Cardiac fibroblast (primary cell): ENCODE data around the gene ZNF777.
"Not testable (repeated sequence)": the region's sequence is repeated elsewhere in the genome, so short reads cannot be mapped to it uniquely, and the experiment has no call there.

Experiments
- DNase-seq, 2 donors: peaks; one replicate each; pipeline versions ENCODE4 v3.0.0 to v3.0.0-alpha.2; 2010; ENCODE audit warnings: low read depth in 2 of 2
- H3K4me3 ChIP-seq, 2 donors: replicated peaks in 1 of 2; 1 replicate in 1 of 2; 2 replicates in 1 of 2; pipeline ENCODE4 v1.5.1; 2011; ENCODE audit warnings: low read depth in 2 of 2, low read length in 2 of 2, mild to moderate bottlenecking in 2 of 2, moderate library complexity in 1 of 2
- TF ChIP-seq, protein P1 (sequence below): IDR thresholded peaks from one replicate; pipeline ENCODE4 v1.5.1; 2011; ENCODE audit warnings: low read depth, mild to moderate bottlenecking, low read length, inconsistent platforms

ZNF777 gene

DNA sequence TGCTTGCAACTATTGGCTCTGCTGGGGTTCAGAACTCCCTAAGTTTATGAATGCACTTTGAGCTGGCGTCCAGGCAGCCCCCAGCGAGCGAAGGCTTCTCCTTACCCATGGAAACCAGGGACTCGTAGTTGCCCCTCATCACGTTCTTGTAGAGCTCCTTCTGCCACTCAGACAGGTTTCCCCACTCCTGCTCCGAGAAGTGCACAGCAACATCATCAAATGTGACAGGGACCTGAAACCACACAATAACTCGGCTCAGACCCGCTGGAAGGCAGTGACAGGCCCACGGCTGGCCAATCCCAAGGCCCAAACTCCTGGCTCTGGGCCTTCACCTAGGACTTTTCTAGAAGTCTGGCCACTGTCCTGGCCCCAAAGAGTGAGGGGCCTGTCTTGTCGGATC lies 6.9 kb downstream of the ZNF777 start:
- no peak for DNase-seq
- TF ChIP-seq, protein P1, sequence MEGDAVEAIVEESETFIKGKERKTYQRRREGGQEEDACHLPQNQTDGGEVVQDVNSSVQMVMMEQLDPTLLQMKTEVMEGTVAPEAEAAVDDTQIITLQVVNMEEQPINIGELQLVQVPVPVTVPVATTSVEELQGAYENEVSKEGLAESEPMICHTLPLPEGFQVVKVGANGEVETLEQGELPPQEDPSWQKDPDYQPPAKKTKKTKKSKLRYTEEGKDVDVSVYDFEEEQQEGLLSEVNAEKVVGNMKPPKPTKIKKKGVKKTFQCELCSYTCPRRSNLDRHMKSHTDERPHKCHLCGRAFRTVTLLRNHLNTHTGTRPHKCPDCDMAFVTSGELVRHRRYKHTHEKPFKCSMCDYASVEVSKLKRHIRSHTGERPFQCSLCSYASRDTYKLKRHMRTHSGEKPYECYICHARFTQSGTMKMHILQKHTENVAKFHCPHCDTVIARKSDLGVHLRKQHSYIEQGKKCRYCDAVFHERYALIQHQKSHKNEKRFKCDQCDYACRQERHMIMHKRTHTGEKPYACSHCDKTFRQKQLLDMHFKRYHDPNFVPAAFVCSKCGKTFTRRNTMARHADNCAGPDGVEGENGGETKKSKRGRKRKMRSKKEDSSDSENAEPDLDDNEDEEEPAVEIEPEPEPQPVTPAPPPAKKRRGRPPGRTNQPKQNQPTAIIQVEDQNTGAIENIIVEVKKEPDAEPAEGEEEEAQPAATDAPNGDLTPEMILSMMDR = no peak
- H3K4me3 ChIP-seq = no peak overlapping the region

DNA sequence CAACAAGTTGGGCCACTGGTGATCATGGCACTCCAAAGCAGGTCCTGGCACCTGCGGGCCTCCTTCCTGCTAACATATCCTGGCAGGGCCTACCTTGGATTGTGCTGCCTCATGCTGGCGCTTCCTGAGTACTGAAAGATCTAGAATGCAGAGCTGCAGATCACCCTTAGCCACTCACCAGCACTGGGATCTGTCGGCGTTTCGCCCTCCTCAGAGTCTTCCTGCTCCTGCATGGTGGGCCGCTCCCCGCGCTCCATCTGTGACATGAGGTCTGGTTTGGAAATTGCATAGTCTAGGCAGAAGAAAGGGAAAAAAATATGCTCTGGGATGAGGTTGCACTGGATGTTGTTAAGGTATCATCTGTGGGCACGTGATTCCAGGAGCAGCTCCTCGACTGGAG lies 10.0 kb downstream of the ZNF777 start:
- TF ChIP-seq, protein P1 = no peak
- H3K4me3 ChIP-seq = no peak overlapping the region
- no peak for DNase-seq

DNA sequence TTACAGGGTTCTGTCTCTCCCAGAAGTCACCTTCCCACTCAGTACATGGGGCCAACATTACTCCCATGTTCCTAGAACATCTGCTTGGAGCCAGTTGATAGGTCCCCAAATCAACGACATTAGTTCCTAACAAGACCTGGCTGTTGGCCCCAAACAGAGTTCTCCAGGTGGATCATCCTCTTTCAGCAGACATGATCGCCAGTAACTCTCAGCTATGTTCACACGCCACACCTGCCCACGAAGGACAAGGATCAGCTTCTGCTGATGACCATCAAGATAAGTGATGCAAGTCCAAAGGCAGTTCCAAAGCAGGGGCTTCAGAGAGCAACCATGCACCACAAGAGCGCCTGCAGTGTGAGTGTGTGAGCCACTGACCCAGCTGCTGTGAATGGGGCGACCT lies 11.0 kb downstream of the ZNF777 start:
- no peak overlapping the region for H3K4me3 ChIP-seq
- DNase-seq = no peak
- TF ChIP-seq, protein P1 = no peak

- H3K4me3 ChIP-seq = no peak overlapping the region
- no peak for DNase-seq
- TF ChIP-seq, protein P1 = no peak
These were observed 11.9 kb downstream of the ZNF777 start for GRCh38 chr7:149448961-149449360.

DNA sequence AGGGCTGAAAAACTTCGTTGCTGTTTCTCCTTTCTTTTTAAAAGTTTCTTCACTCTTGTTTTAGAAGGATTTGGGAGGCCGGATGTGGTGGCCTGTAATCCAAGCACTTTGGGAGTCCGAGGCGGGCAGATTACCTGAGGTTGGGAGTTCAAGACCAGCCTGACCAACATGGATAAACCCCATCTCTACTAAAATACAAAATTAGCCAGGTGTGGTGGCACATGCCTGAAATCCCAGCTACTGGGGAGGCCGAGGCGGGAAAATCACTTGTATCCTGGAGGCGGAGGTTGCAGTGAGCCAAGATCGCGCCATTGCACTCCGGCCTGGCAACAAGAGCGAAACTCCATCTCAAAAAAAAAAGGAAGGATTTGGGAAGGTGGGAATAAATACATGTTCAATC lies 14.8 kb downstream of the ZNF777 start:
- not testable (repeated sequence) for DNase-seq, H3K4me3 ChIP-seq

DNA sequence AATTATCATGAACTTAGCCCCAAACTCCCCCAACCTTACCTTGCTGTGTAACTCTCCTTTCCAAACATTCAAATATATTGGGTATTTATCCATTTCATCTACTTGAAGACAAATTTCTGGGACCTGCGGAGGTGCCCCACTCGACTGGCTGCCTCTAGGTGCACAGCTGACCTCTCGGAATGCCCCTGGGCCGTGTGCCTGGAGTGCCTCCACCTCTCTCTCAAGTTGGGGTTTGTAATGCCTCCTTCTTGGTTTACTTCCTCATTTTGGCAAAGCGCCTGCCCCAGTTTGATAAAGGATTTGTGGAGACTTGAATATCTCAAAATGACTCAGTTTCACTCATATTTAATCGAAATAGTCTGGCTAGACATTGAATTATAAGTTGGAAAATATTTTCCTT lies 16.6 kb downstream of the ZNF777 start:
- no peak overlapping the region for H3K4me3 ChIP-seq
- DNase-seq = no peak
- TF ChIP-seq, protein P1 = no peak

- DNase-seq = no peak
- H3K4me3 ChIP-seq = no peak overlapping the region
- TF ChIP-seq, protein P1 = no peak
These were observed 17.3 kb downstream of the ZNF777 start for GRCh38 chr7:149443523-149443922.
